Left lung (tissue), 10 donors: ENCODE data around the gene SMC6. TPM values are rescaled to one million over a fixed set of nuclear protein-coding genes. Genes with fewer than 3 reads are reported as not detected.

Source experiments
- ATAC-seq: fragments of 200-7000 bp; cut with Tn5 transposase; one replicate; pipeline ENCODE4 v1.9.1; 2020; ENCODE audit warnings: moderate library complexity
- DNase-seq, 4 donors: peaks; one replicate each; pipeline ENCODE4 v3.0.0-alpha.2; 2013 to 2020
- H3K27ac ChIP-seq, 2 donors: fragments of 200-600 bp; sonication (generic) in 1 of 2; one replicate each; pipeline versions ENCODE4 v1.5.0 to v1.8.0; 2020 to 2021
- H3K27me3 ChIP-seq, 2 donors: fragments of 200-600 bp; sonication (generic) in 1 of 2; one replicate each; pipeline versions ENCODE4 v1.5.0 to v1.8.0; 2020 to 2021
- H3K36me3 ChIP-seq, 2 donors: fragments of 200-600 bp; sonication (generic) in 1 of 2; one replicate each; pipeline versions ENCODE4 v1.5.0 to v1.8.0; 2020 to 2021
- H3K4me1 ChIP-seq, 2 donors: fragments of 200-600 bp; one replicate each; pipeline ENCODE4 v1.8.0; 2021
- H3K4me3 ChIP-seq, 2 donors: fragments of 200-600 bp; sonication (generic) in 1 of 2; one replicate each; pipeline versions ENCODE4 v1.5.0 to v1.8.0; 2020 to 2021; ENCODE audit warnings: mild to moderate bottlenecking in 1 of 2
- H3K9me3 ChIP-seq, 2 donors: fragments of 200-600 bp; sonication (generic) in 1 of 2; one replicate each; pipeline versions ENCODE4 v1.5.0 to v1.8.0; 2020 to 2021
- CTCF ChIP-seq, 2 donors: fragments of 200-600 bp; sonication (generic) in 1 of 2; IDR thresholded peaks; one replicate each; pipeline versions ENCODE4 v1.5.0 to v1.8.0; 2021; ENCODE audit warnings: antibody characterized with exemption in 2 of 2
- intact Hi-C, 2 donors: fragments of 100-400 bp; cut with DNase I; formaldehyde crosslinking; loops; one replicate each; pipeline versions ENCODE4 v1.11.2 to v1.14.2; 2022
- polyA plus RNA-seq, 6 donors: library from polyadenylated mRNA; unstranded; fragments of 120-200 nt; gene quantifications; one replicate each; pipeline ENCODE4 v1.2.1, GENCODE V29; 2013; ENCODE audit not compliant: insufficient read length in 6 of 6
- total RNA-seq, 2 donors: library from RNA; stranded (reverse); fragmentation: NEBNext Ultra II Directional; extraction: Animal tissue kit (Norgen Biotek cat#: 25700); gene quantifications; one replicate each; pipeline ENCODE4 v1.2.1, GENCODE V29; 2021
- donor health status: DM: no; HTN: yes; CAD: no.
- donor health status: DM: no; HTN: no; CAD: no.

The SMC6 gene
- total and polyA plus RNA-seq, 8 donors: 18.5 to 68.3 (median 52.8) TPM

DNA sequence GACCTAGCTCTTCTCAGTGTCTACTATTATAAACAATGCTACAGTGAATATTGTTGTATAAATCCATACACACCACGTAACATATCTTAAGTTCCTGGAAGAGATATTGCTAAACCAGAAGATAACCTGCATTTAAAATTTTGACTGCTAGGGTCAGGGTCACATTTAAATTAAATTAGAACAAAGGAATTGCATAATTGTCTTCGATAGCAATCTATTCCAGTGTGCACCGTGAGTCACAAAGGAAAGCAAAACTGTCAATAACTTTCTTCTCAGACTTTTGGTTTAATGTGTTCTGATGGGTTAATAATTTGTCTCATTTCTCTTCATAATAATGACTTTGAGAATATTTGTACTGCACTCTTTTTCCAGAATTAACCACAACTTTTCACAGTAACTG lies 4.5 kb upstream of the SMC6 start:
- Histone ChIP-seq H3K36me3 (peaks cover 0 to 5% of the 10 kb centered on the region in 2 donors), H3K4me1 (peaks cover 0 to 19% of the 10 kb centered on the region in 2 donors), H3K4me3 (no peak overlapping the region), H3K27me3 (no peaks in the 10 kb centered on the region), H3K27ac (no peak overlapping the region), H3K9me3 (no peaks in the 10 kb centered on the region)
- TF ChIP-seq CTCF (IDR thresholded peaks at IDR 0.05): no peak
- DNase-seq (no peak), ATAC-seq (no peak)
- intact Hi-C loops: no loop called here

DNA sequence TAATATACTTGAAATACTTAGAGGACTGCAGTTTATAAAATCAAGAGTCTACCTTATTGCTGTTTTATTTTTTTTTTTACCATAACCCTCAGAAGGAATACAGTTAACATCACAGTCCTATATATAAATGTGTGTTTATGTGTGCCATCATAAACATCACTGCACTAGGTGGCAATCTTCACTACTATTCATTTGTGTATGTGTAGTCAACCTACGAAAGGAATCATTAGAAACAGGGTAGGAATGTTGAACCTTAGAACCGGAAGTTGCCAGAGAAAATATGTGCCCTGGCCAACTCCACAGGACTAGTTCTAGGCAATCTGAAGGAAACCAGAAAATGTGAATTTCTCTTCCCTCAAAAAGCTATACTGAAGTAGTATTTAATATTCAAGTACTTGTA lies 3.7 kb upstream of the SMC6 start:
- intact Hi-C loops: no loop called here
- ATAC-seq: no peak

DNA sequence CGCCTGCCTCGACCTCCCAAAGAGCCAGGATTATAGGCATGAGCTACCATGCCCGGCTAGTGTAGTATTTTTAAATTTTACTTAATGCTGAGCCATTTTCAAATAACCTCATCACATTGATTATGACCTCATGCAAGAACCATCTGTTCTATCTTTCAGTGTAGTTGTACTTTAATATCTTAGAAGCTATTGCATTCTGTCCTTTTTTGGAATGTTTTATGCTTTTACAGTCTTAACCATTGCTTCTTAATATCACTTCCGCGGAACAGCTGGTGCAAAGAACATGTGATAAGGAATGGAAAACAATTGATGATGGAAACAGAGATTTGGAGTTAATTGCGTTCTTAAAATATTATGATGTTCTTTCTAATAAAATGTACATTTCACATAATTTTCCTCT lies 3.1 kb upstream of the SMC6 start:
- Histone ChIP-seq H3K4me1 (peaks cover 0 to 33% of the 10 kb centered on the region in 2 donors), H3K27me3 (no peaks in the 10 kb centered on the region), H3K9me3 (no peaks in the 10 kb centered on the region), H3K4me3 (no peak overlapping the region), H3K36me3 (peaks cover 0 to 5% of the 10 kb centered on the region in 2 donors), H3K27ac (no peak overlapping the region)
- intact Hi-C loops: no loop called here
- DNase-seq (no peak), ATAC-seq (no peak)
- no peak for TF ChIP-seq CTCF (IDR thresholded peaks at IDR 0.05)

More for the DNA sequence above, 3.7 kb upstream of the SMC6 start:
- DNase-seq: no peak
- Histone ChIP-seq H3K36me3 (peaks cover 0 to 5% of the 10 kb centered on the region in 2 donors), H3K9me3 (no peaks in the 10 kb centered on the region), H3K4me1 (peaks cover 0 to 27% of the 10 kb centered on the region in 2 donors), H3K27ac (no peak overlapping the region), H3K4me3 (no peak overlapping the region), H3K27me3 (no peaks in the 10 kb centered on the region)
- no peak for TF ChIP-seq CTCF (IDR thresholded peaks at IDR 0.05)

- no peaks in the 10 kb centered on the region for H3K36me3 ChIP-seq
- ATAC-seq (no peak), DNase-seq (no peak)
- H3K4me3 ChIP-seq: peak overlapping the region; percentile 89 to 93
- peaks cover 0 to 37% of the 10 kb centered on the region in 2 donors for H3K4me1 ChIP-seq
- no peaks in the 10 kb centered on the region for H3K27me3 ChIP-seq
- H3K9me3 ChIP-seq: no peaks in the 10 kb centered on the region
- intact Hi-C loops: no loop called here
- H3K27ac ChIP-seq: peak overlapping the region; percentile 97 to 99
- TF ChIP-seq CTCF (IDR thresholded peaks at IDR 0.05): no peak
These were observed 1.3 kb upstream of the SMC6 start for GRCh38 chr2:17754773-17755425.

DNA sequence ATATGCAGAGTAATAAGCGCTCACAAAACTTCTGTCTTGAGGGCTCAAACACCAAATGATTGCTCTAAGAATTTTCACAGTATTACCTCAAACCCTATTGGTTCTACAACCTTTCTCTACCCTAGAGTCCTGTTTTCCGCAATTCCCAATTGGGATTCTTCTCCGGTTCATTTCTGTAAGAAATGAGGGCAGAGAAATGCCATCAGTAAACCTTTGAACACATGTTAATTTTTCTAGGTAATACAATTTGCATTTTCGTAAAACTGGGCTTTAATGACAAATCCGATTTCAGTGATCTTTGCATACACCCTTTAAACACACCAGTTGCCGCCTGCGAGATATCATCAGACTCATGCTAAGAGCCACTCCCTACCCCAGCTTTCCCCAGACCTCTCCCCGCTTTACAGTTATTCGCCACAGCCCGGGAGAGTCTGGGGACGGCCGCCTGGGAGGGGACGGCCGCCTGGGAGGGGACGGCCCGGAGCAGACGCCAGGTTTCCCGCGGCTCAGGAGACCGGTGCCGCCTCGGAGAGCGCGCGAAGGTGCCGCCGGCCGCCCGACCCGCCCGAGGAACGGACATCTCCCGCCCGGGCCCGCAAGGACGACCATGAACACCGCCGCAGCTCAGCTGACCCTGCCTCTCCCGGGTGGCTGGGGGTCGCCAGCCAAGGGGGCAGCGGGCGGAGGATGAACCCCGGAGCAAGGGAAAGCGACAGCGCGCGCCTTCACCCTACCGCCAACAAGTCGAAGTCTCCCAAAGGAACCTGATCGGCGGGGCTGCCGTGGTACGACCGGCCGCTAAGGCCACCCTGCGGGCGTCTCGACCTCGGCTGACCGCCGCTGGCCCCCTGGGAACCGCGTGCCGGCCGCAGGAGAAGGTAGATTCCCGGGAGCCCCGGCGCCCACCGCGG lies 463 bp downstream of the SMC6 start:
- no peak for TF ChIP-seq CTCF (IDR thresholded peaks at IDR 0.05)
- Histone ChIP-seq H3K36me3 (no peaks in the 10 kb centered on the region), H3K27ac (peak overlapping the region; percentile 97 to 99), H3K27me3 (no peaks in the 10 kb centered on the region), H3K4me1 (peaks cover 0 to 33% of the 10 kb centered on the region in 2 donors), H3K4me3 (peak overlapping the region; percentile 89 to 93), H3K9me3 (no peaks in the 10 kb centered on the region)
- intact Hi-C loops: no loop called here
- DNase-seq: peak in 3 of 4 donors; percentile 46 to 89 (median 58)
- peak; percentile 82 for ATAC-seq
